Activated CD8-positive, alpha-beta memory T cell treated with anti-CD3 and anti-CD28 coated beads, Interleukin-2, amount 50 U/mL, for 24 hours (primary cell): ENCODE data around the gene PARD3.
"Not testable (repeated sequence)": the region's sequence is repeated elsewhere in the genome, so short reads cannot be mapped to it uniquely, and the experiment has no call there.

ENCODE experiments used
- DNase-seq: peaks from one replicate; pipeline ENCODE4 v3.0.0-alpha.2; 2020; ENCODE audit errors: extremely low read depth

Gene PARD3

DNA sequence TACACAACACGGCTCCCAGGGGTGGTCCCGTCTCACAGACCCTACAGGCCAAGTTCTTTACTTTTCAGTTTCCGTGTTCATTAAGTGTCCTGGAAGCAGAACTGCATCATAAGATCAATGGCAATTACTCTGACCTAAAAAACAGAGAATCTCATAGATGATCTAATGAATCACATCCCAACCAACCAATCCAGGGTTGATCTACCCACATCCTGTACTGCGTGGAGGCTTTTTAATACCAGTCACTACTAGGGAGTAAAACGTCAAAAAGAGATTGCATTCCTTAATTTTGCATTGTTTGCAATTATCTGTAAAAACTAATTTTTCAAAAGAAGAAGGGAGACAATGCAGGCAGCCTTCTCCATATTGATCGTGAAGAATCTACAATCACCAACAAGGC, 72.6 kb downstream of the PARD3 start:
- no peak for DNase-seq

DNA sequence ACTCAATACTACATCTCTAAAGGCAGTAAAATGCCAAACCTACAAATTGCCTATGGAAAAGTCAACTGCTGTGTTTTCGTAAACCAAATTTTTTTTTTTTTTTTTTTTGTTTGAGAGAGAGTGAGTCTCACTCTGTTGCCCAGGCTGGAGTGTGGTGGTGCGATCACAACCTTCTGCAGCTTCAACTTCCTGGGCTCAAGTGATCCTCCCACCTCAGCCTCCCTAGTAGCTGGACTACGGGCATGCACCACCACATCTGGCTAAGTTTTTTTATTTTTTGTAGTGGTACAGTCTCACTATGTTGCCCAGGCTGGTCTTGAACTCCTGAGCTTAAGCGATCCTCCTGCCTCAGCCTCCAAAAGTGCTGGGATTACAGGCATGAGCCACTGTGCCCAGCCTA, 74.0 kb downstream of the PARD3 start:
- not testable (repeated sequence) for DNase-seq

DNA sequence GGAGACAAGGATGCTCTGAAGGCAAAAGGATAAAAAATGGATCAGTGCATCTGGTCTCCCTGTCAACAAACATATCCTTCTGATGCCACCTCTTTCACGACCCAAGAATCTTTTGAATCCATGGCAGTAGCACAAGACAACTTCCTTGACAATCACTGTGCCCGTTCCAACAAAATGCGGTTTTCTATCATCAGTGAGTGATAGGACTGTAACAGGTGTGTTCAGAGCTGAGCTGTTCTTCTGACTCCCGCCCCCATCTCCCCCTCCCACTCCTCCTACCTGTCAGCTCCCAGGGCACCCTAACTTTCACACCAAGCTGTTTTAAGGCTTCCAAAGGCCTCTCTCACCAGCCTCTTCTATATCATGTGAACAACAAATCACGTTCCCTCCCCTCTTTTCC, 74.8 kb downstream of the PARD3 start:
- DNase-seq: no peak

DNA sequence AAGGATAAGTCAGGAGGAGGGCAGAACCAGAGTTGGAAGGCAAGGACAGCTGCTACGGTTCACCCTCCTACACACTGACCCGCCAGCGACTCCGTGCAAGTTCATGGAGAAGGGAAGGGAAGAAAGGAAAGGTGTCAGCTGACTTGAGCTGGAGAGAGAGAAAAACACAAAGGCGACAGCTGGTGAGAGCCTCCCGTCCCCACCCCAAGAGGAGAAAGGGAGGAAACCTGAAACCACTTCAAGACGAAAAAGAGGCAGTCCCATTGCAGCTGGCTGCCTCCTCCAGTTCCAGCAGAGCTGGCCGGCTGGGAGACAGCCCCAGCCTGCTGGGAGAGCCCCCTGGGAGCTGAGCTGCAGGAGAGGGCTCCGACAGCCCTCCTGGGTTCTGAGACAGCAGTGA, 75.2 kb downstream of the PARD3 start:
- DNase-seq: no peak

DNA sequence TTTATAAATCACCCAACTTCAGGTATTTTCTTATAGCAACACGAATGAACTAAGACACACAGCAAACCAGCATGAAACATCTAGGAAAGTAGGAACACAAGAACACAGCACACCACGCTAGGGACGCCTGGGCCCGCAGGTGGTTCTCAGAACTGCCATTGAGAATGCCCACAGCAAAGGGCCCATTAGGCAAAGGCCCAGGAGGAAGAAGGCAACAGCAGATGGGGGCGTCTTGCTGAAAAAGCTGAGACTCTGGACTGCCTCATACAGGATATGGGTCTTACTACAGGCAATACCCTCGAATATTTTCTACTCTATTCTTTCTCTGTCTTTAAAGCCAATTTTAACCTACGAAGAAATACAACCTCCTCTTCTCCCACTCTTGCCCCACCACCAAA, 77.3 kb downstream of the PARD3 start:
- no peak for DNase-seq

DNA sequence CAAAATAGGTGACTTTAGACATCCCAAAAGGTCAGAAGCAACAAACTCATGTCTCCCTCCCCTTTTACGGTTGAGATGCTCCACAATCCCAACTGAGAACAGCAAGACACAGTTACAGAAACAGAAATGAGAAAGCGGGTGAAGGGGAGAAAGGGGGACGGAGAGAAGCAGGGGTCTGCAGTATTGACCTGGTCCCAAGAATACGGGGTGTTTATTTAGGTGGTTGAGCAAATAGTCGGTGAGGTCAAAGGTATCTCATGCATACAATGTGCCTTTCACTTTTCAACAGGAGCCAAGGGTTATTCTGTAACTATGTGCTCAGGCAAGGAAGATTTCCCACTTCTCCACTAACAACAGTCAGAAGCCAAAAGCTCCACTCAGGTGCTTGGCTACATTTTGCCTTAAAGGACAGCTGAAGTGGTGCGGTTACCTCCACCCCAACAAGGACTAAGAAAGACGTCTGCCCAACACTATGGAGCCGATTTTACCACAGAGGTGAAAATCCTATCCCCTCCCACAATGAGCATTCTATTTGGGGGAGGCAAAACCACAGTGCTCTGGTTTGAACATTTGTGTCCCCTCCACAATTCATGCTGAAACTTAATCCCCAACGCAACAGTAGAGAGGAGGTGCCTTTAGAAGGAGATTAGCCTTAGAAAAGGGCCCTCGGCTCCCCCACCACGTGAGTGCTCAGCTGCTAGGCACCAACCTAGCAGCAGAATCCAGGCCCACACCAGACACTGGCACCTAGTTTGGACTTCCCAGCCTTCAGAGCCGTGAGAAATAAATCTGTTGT, 77.9 kb downstream of the PARD3 start:
- DNase-seq: no peak

DNA sequence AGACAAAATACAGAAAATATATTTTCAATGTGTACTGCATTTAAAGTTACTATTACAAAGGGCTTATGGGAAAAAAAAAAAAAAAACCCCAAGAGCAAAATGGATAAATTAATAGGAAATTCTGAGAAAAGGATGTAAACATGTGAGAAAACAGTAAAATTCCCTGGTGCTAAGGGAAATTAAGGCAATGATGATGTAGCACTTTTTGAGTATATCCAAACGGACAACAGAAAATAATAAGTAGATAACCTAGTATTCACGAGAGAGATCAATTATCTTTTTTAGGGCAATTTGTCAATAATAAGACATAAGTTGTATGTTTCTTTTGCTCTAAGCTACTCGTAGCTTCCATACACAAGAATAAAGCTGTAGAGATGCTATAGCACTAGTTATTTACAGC, 80.2 kb downstream of the PARD3 start:
- DNase-seq: no peak

DNA sequence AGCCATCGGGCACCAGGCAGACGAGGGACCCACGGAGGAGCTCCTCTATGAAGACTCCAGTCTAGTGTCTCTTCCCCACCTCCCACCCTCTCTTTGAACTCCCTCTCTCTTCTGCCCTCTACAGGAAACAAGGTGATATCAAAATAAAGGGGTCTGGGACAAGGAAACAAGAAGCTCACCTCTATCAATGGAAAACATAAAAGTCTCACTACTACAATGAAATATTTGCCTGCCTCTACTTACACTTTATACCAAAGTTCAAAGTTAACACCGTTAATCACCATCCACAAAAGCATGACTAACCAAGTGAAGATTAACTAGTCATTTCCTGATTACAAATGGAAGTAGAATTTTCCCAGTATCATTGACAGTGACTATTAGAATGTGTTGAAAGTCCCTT, 82.2 kb downstream of the PARD3 start:
- no peak for DNase-seq

DNA sequence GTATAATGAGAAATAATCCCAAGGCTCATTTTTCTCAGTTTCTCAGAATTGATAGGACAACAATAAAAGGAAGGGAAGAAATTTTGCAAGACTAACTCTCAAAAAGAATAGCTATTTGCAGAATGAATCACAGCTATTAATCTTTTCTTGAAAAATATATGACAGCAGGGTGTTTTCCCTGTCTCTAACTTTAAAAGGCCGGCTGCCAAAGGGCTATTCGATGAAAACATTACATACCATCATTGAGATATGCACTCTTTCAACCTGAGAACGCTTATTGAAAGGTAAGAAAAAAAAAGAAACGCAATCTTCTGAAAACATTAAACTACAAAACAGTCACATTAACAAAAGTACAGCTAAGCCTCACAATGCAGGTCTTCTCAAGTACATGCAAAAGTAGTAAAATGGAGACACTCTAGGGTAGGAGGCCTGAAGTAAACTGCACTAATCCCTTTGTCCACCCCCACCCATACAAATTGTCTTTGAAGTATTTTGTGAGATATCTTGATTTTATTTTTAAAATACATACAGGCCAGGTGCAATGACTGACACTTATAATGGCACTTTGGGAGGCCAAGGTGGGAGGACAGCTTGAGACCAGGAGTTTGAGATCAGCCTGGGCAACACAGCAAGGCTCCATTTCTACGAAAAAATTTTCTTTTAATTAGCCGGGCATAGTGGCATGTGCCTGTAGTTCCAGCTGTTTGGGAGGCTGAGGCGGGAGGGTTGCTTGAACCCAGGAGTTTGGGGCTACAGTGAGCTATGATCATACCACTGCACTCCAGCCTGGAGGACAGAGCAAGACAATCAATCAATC, 83.0 kb downstream of the PARD3 start:
- no peak for DNase-seq

DNA sequence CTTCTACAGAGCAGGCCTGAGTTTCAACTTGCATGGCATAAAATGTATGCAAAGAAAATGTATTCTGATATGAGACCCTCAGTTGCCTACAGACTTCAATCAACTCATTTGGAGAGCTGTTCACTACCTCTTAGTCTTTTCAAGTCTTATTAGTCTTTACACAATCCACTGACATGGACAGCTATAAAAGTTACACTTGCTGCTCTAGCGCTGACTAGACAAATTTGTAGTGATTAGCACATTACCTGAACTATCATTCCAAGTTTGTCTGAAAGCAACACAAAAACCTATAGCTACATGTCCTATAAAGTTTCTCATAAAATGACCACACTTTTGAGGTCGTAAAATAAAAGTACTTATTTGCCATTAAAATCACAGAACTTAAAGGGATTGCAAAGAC, 83.9 kb downstream of the PARD3 start:
- no peak for DNase-seq

DNA sequence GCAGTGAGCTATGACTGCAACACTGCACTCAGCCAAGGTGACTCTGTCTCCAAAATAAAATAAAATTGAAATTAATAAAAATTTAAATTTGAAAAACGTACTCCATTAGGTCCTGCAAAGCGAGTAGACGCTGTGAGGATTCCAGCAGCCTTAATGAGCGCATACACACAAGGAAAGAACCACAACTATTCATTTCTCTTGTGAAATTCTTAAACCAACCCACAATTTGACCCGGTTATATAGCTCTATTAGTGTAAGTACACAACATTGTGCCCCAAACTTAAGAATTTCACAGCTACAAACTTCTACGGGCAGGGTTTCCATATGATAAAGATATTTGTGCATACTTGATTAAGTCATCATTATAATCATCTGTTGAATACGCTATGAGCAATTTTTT, 84.4 kb downstream of the PARD3 start:
- DNase-seq: no peak

DNA sequence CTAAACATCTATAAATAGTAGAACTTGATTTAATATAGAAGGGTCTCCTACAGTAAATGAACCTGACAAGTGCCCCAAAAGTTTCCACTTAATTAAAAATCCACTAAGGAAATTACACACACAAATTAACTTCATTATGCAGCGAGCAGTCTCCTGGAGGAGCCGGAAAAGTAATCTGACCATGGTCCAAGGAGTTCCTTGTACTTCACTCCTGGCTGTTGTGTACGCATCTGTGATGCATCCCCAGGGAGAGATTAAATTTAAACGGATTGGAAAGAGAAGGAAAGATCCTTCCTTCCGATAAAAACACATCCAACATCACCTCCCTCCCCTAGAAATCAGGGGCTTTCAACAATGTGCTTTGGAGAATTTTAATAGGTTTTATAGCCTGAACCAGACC, 85.5 kb downstream of the PARD3 start:
- DNase-seq: no peak

DNA sequence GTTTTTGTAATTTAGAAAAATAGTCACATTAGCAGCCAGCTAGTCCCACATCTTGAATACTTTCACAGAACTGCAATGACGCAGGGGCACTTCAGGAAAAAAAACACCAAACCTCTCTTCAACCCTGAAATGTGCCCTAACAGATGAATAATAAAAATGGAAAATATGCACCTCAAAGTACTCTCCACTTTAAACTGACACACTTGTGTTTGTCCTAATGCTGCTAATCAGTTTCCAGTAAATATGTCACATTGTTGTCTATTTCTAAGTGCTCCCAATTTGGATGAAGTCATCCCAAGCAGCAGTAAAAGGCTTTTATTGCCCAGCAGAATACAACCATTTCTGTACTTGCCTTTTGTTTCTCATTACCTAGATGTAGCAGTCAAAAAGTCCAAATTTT, 86.7 kb downstream of the PARD3 start:
- no peak for DNase-seq

DNA sequence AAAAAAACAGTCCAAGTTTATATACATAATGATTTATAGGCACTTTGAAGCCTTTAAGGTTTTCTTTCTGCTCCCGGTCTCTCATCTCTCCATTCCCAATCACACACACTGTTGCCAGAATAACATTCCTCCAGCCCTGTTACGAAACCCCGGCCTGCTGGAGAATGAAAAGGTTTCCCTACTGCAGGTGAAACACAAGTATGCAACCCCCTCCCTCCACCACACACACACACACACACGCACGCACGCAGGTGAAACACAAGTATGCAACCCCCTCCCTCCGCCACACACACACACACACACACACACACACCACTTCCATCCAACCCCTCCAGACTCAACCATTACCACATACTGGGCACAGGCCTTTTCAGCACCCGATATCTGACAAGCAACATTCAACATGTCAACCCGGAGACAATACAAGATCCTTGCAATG, 87.5 kb downstream of the PARD3 start:
- DNase-seq: no peak

DNA sequence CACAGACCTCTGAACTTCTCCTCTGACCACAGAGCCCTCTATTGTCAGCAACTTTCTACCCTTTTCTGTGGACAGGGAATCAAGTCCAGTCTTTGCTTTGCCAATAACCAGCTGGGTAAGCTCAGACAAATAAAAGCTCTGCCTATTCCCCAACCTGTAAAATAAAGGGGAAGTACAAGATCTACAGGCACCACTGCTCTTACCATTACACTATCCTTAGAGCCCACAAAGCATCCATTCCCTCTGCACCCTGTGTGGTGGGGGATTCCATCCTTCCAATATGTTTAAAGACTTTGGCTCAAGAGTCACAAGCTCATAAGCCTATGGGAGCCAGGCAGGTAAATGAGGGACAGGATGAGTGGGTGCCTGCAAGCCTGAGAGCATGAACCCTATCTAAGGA, 88.2 kb downstream of the PARD3 start:
- DNase-seq: no peak

DNA sequence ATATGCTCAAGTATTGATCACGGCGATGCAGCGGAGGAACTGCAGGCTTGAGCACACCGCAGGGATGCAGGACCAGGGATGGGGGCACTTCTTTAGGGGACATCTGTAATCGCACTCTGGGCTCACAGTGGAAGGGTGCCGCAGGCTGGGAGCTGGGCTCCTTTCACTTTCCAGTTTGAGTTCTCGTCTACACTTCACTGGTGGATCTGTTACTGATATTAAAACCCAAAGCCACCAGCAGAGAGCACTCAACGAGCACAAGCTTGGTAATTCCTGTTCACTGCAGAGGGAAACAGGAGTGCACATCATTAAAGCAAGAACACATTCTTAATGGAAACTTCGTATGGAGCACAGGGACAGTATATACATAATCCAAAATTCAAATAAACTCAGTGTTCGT, 91.3 kb downstream of the PARD3 start:
- DNase-seq: no peak

DNA sequence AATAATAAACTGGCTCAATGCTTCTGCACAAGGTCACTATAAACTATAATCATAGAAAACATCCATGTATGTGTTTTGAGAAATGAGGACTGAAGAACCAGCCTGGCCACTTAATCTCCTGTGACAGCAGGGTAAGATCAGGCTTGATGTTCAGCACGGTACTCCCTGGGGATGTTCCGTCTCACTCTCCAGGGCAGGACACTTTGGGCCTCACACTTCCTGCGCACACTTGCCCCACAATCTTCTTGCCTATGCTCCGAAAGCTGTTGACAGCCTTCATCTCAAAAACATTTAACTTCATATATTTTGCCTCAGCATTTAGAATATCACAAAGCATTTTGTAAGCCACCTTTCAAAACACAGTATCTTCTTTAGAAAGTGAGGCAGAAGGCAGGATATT, 92.7 kb downstream of the PARD3 start:
- DNase-seq: no peak

DNA sequence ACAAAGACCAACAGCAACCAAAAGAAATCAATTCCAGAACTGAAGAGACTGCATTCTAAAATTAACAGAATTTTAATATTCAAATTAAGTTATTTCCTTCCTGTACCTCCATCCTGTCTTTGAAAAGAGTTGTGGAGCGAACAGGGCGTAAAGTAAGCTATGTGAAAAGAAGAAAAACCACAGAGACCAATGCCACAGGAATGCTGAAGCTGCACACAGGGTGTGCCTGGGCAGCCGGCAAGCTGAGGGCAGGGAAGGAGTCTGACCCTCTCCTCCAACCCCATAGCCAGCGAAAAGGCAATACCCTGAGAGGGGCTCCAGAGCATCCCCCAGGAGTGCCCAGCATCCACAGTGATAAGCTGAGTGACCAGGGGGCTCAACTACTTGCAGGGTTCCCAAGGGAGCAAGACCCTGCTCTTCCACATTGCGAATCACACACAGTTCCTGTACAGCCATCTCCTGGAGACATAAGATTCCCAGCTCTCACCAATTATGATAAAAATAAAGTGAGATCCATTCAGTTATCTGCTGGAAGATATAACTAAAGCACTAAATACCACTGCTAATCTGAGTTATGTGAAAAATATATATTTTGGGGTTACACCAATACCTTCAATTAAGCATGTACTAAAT, 93.8 kb downstream of the PARD3 start:
- no peak for DNase-seq

DNA sequence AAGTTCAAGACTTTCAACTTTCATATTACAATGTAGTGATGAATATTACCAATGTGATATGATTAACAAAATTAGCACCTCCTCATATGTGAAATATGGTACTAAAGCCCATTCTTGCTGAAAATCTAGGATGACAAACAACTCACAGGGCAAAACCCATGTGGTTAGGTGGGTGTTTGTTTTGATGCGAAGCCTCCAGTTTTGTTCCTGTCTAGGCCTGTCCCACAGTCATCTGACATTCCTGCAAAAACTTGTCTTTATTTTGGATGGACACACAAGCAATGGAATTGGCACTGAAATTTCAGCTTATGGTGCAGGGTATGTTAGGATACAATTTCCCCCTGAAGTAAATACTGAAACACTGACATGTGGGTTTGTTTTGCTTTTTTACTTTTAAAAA, 95.3 kb downstream of the PARD3 start:
- no peak for DNase-seq

DNA sequence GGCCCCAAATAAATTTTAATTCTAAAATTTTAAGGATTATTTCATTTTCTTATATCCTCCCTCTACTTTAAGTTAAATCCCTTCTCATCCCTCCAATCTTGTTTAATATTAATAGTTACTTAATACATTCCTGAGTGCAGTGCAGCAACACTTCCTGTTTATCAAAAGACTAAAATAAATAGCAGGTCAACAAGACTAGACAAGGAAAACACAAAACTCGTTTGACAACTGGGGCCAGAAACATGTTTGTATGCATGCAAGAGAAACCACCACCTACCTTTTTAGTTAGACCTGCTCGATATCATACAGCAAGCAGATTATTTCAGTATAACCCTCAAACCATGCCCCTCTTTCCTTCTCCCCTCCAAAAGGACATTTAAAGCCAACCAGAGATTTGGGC, 95.8 kb downstream of the PARD3 start:
- no peak for DNase-seq

DNA sequence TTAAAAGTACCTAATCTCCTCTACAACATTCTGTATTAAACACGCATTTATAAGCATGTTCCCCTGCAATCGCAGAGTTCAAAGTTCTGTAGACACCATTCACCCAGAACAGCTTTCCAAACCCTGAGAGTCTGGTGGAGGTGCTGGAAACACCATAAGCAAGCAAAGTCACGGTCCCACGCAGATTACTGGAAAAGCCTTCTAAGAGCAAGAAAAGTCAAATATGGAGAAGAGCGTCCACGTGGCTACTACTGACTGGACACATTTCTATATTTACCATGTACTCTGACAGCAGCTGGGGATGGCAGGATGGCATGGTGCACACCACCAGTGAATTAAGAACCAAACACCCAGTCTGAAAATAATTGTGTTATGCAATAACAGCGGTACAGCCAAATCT, 97.7 kb downstream of the PARD3 start:
- DNase-seq: no peak

DNA sequence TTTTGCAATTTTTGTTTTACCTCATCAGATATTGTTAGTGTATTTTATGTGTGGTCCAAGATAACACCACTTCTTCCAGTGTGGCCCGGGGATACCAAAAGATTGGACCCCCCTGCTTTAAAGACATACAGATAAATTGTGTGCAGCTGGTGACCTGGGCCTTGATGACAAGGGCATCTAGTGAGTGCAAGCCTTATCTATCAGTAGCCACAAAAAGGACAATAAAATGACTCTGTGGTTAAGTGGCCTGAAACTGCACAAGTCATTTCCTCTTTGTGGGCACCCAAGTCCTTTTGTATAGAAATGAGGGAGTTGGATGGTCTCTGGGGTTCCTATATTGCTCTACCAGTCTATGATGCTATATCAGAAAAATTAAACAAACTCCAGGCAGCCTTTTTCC, 98.1 kb downstream of the PARD3 start:
- no peak for DNase-seq

DNA sequence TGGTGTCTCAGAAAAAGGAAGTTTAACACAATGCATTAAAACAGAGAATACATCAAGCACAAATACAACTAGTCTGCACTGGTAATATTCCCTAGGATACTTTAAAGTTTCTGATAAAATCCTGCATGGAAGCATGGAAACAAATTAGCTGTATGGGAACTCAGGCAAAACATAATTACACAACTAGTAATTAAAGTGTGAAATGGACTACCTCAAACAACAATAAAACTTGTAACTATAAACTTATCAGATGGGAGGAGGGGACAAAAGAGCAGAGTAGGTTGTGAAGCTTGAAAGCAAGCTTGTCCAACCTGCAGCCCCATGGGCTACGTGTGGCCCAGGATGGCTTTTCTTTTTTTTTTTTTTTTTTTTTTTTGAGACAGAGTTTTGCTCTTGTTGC, 98.9 kb downstream of the PARD3 start:
- no peak for DNase-seq
